Gastroesophageal sphincter (tissue), 4 donors: ENCODE results near the gene WWTR1. TPM values are rescaled to one million over a fixed set of nuclear protein-coding genes. Genes with fewer than 3 reads are reported as not detected.

Source experiments
- ATAC-seq: fragments of 150-250 bp; one replicate; pipeline ENCODE4 v1.9.1; 2016; ENCODE audit warnings: mild to moderate bottlenecking, moderate library complexity
- H3K27ac ChIP-seq, 4 donors: fragments of 200-600 bp; sonication (generic) in 3 of 4; 1 replicate in 3 of 4; 2 replicates in 1 of 4; pipeline ENCODE4 v1.5.1; 2016 to 2019
- H3K27me3 ChIP-seq: fragments of 200-600 bp; sonication (generic); one replicate; pipeline ENCODE4 v1.5.1; 2019
- H3K36me3 ChIP-seq, 2 donors: fragments of 200-600 bp; sonication (generic); one replicate each; pipeline ENCODE4 v1.5.1; 2019; ENCODE audit warnings: control low read depth in 1 of 2
- H3K4me1 ChIP-seq, 3 donors: fragments of 200-600 bp; sonication (generic); 1 replicate in 2 of 3; 2 replicates in 1 of 3; pipeline ENCODE4 v1.5.1; 2016 to 2019; ENCODE audit warnings: control low read depth in 2 of 3
- H3K4me3 ChIP-seq, 2 donors: fragments of 200-600 bp; sonication (generic); one replicate each; pipeline ENCODE4 v1.5.1; 2019; ENCODE audit warnings: mild to moderate bottlenecking in 1 of 2, moderate library complexity in 1 of 2
- H3K9me3 ChIP-seq, 3 donors: fragments of 200-600 bp; sonication (generic); one replicate each; pipeline ENCODE4 v1.5.1; 2017 to 2019; ENCODE audit warnings: control low read depth in 2 of 3
- EP300 ChIP-seq: sonication (generic); formaldehyde crosslinking; IDR thresholded peaks from one replicate; pipeline ENCODE4 v1.6.1; 2017; ENCODE audit warnings: antibody characterized with exemption, mild to moderate bottlenecking
- POLR2A ChIP-seq, 2 donors: fragments of 450-650 bp; IDR thresholded peaks; one replicate each; pipeline ENCODE4 v1.6.1; 2017; ENCODE audit warnings: antibody characterized with exemption in 2 of 2, mild to moderate bottlenecking in 2 of 2, moderate library complexity in 1 of 2
- POLR2AphosphoS5 ChIP-seq: sonication (generic); formaldehyde crosslinking; IDR thresholded peaks from one replicate; pipeline ENCODE4 v1.6.1; 2017; ENCODE audit warnings: antibody characterized with exemption
- WGBS, 2 donors: methylation state at CpG; one replicate each; pipeline ENCODE4 v1.1.5; 2018; ENCODE audit warnings: low coverage in 1 of 2; 5-methylcytosine and 5-hydroxymethylcytosine counted together
- total RNA-seq, 4 donors: library from RNA; depleted of rRNA; stranded (reverse); fragments of >200 nt; gene quantifications; one replicate each; pipeline ENCODE4 v1.1.0, GENCODE V29; 2016
- TF ChIP-seq, protein P1 (sequence below), 4 experiments: fragments of 200-600 bp in 2 of 4; fragments of 450-650 bp in 2 of 4; sonication (generic) in 1 of 4; IDR thresholded peaks; one replicate each; pipeline ENCODE4 v1.5.1; 2017 to 2019; ENCODE audit warnings: antibody characterized with exemption in 4 of 4, mild to moderate bottlenecking in 2 of 4, moderate library complexity in 2 of 4

WWTR1 gene
- total RNA-seq, 4 donors from 2014 or later: 239 to 482 (median 321) TPM

DNA sequence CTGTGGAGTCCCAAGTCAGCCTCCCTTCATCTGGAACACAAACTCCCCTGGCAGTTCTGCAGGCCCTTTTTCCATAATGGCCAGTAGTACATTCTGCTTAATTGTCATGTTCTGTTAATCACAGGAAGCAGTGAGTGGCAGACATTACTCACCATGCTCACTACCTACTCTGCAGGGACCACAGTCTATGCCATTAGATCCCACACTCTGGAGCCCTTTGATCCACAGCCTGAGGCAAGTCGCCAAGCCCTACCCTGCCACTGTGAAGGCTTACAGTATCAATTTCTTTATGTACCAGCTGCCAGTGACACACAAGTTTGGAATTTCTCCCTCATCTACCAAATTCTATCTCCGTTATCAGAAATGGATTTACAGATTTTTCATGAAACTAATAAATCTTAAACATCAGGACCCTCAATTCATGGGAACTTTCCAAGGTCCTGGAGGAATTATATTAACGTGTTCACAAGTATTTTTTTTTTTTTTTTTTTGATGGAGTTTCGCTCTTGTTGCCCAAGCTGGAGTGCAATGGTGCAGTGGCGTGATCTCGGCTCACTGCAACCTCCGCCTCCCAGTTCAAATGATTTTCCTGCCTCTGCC lies 20.6 kb upstream of the WWTR1 start:
- no peak for ATAC-seq
- Histone ChIP-seq H3K36me3 (no peaks in the 10 kb centered on the region), H3K4me1 (no peaks in the 10 kb centered on the region), H3K27ac (no peak overlapping the region), H3K27me3 (no peaks in the 10 kb centered on the region), H3K9me3 (no peaks in the 10 kb centered on the region), H3K4me3 (no peak overlapping the region)
- 86 to 97% methylated on average over 5 to 6 of the region's 7 CpGs for WGBS, 2 donors
- no peak for TF ChIP-seq POLR2AphosphoS5
- TF ChIP-seq POLR2A (IDR thresholded peaks at IDR 0.05): no peak
- no peak for TF ChIP-seq EP300
- TF ChIP-seq, protein P1, sequence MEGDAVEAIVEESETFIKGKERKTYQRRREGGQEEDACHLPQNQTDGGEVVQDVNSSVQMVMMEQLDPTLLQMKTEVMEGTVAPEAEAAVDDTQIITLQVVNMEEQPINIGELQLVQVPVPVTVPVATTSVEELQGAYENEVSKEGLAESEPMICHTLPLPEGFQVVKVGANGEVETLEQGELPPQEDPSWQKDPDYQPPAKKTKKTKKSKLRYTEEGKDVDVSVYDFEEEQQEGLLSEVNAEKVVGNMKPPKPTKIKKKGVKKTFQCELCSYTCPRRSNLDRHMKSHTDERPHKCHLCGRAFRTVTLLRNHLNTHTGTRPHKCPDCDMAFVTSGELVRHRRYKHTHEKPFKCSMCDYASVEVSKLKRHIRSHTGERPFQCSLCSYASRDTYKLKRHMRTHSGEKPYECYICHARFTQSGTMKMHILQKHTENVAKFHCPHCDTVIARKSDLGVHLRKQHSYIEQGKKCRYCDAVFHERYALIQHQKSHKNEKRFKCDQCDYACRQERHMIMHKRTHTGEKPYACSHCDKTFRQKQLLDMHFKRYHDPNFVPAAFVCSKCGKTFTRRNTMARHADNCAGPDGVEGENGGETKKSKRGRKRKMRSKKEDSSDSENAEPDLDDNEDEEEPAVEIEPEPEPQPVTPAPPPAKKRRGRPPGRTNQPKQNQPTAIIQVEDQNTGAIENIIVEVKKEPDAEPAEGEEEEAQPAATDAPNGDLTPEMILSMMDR (IDR thresholded peaks at IDR 0.05): no peak

GRCh38 chr3:149673393-149673792 lies 15.6 kb upstream of the WWTR1 start:
- ATAC-seq: no peak

GRCh38 chr3:149670742-149671492 lies 13.1 kb upstream of the WWTR1 start:
- H3K9me3 ChIP-seq: no peaks in the 10 kb centered on the region
- H3K36me3 ChIP-seq: no peaks in the 10 kb centered on the region
- no peak for TF ChIP-seq POLR2A (IDR thresholded peaks at IDR 0.05)
- no peak for TF ChIP-seq EP300
- no peak for TF ChIP-seq POLR2AphosphoS5
- TF ChIP-seq, protein P1 (IDR thresholded peaks at IDR 0.05): no peak
- peak; percentile 16 for ATAC-seq
- no peak overlapping the region for H3K4me3 ChIP-seq
- no peaks in the 10 kb centered on the region for H3K4me1 ChIP-seq
- no peak overlapping the region for H3K27ac ChIP-seq
- no peaks in the 10 kb centered on the region for H3K27me3 ChIP-seq
- WGBS, 2 donors: 47 to 71% methylated on average over 9 to 10 of the region's 10 CpGs

More at GRCh38 chr3:149673393-149673792, 15.6 kb upstream of the WWTR1 start:
- no peaks in the 10 kb centered on the region for H3K27me3 ChIP-seq
- H3K4me1 ChIP-seq: no peaks in the 10 kb centered on the region
- 86 to 95% methylated on average over 1 of the region's 1 CpG for WGBS, 2 donors
- no peaks in the 10 kb centered on the region for H3K36me3 ChIP-seq
- TF ChIP-seq POLR2AphosphoS5: no peak
- no peak for TF ChIP-seq POLR2A (IDR thresholded peaks at IDR 0.05)
- TF ChIP-seq, protein P1 (IDR thresholded peaks at IDR 0.05): no peak
- no peak for TF ChIP-seq EP300
- no peak overlapping the region for H3K4me3 ChIP-seq
- no peaks in the 10 kb centered on the region for H3K9me3 ChIP-seq
- H3K27ac ChIP-seq: no peak overlapping the region

DNA sequence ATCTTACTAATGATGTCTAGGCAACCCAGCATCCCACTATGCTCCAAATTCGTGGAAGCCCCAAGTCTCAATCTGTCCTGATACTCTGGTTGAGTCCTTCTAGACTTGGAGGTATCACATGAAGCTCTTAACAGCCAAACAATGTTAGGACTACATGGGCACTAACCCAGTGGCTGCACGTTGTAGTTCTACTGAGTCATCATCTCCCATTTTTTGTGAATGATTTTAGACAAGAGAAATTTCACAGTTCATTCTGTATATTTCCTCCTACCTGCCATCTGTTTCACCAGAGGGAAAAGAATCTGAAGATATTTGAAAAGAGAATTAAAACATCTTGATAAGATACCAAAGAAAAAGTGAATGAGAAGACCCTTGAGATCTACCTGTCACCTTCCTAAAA lies 9.8 kb upstream of the WWTR1 start:
- no peak overlapping the region for H3K27ac ChIP-seq
- no peaks in the 10 kb centered on the region for H3K27me3 ChIP-seq
- no peak overlapping the region for H3K4me3 ChIP-seq
- TF ChIP-seq POLR2A (IDR thresholded peaks at IDR 0.05) (no peak), EP300 (no peak), POLR2AphosphoS5 (no peak)
- TF ChIP-seq, protein P1 (IDR thresholded peaks at IDR 0.05): no peak
- 55 to 86% methylated on average over 2 of the region's 2 CpGs for WGBS, 2 donors
- no peaks in the 10 kb centered on the region for H3K36me3 ChIP-seq
- no peaks in the 10 kb centered on the region for H3K4me1 ChIP-seq
- no peaks in the 10 kb centered on the region for H3K9me3 ChIP-seq
- ATAC-seq: no peak

GRCh38 chr3:149663966-149664365 lies 6.1 kb upstream of the WWTR1 start:
- no peak for ATAC-seq
- H3K27ac ChIP-seq: no peak overlapping the region
- no peaks in the 10 kb centered on the region for H3K9me3 ChIP-seq
- WGBS, 2 donors: no CpG with 5 or more reads among the region's 1 CpG
- TF ChIP-seq POLR2A (IDR thresholded peaks at IDR 0.05) (no peak), EP300 (no peak), POLR2AphosphoS5 (no peak)
- TF ChIP-seq, protein P1 (IDR thresholded peaks at IDR 0.05): no peak
- no peaks in the 10 kb centered on the region for H3K36me3 ChIP-seq
- H3K27me3 ChIP-seq: no peaks in the 10 kb centered on the region
- H3K4me3 ChIP-seq: no peak overlapping the region
- H3K4me1 ChIP-seq: peaks cover 0 to 23% (median 0%) of the 10 kb centered on the region in 3 donors
